A549 treated with AZD9567 at 1 μM for 4 hours (cell line): ENCODE data around the gene MACROD1. TPM values are rescaled to one million over a fixed set of nuclear protein-coding genes. Genes with fewer than 3 reads are reported as not detected.

Experiments used
- total RNA-seq: library from RNA; stranded (reverse); fragments of 200-300 nt; extraction: Qiagen RNA extraction; gene quantifications from 5 replicates; pipeline ENCODE4 v1.2.3, GENCODE V29; 2022; ENCODE audit not compliant: insufficient read depth

The MACROD1 gene, protein sequence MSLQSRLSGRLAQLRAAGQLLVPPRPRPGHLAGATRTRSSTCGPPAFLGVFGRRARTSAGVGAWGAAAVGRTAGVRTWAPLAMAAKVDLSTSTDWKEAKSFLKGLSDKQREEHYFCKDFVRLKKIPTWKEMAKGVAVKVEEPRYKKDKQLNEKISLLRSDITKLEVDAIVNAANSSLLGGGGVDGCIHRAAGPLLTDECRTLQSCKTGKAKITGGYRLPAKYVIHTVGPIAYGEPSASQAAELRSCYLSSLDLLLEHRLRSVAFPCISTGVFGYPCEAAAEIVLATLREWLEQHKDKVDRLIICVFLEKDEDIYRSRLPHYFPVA
- total RNA-seq: 8.5 to 16.1 TPM (median 13.2 TPM) in 5 replicates

GRCh38 chr11:64165842-64166635, at the start of gene MACROD1:
Gene MACROD1 (minus strand): TSS chr11:64166113. CDS start chr11:64165994, 119 bp downstream.

DNA sequence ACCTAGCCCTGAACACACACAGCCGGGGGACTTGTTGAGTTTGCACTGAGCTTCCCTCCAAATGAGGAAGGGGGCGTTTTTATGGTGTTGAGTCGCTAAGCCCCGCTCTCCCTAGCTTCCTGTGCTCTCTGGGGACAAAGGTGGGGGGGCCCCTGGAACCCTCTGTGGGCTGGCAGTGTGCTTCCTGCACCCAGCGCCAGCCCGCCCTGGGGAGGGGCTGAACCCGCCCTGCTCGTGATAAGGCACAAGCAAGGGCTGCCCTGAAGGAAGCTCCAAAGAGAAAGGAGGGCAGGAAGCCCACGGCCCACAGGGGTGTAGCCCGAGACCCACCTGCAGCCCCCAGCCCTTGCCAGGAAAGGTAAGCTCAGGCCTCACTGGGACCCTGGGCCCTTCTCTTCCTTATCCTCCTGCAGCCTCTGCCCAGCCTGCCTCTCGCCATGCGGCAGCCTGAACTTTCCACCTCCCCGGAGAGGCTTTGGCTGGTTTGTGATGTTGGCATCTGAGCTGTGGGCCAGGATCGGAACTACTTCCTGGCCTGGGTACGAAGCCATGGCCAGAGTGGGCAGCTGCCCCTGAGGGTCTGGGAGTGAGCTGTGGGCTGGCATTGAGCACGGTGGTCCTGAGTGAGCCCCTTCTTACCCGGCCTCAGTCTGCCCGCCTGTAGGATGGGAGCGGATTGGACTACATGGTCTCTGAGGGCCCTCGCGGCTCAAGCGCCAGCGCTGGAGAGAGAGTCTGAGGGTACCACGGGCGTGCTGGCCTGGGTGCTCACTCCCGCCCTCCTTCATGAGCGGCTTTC, 40.7 kb upstream of the MACROD1 start, which contains the start of gene FERMT3:
Gene FERMT3, plus strand, starts transcription at position 265 of the 799 bp plus-strand sequence. CDS start 644 bp downstream, outside the sequence.

DNA sequence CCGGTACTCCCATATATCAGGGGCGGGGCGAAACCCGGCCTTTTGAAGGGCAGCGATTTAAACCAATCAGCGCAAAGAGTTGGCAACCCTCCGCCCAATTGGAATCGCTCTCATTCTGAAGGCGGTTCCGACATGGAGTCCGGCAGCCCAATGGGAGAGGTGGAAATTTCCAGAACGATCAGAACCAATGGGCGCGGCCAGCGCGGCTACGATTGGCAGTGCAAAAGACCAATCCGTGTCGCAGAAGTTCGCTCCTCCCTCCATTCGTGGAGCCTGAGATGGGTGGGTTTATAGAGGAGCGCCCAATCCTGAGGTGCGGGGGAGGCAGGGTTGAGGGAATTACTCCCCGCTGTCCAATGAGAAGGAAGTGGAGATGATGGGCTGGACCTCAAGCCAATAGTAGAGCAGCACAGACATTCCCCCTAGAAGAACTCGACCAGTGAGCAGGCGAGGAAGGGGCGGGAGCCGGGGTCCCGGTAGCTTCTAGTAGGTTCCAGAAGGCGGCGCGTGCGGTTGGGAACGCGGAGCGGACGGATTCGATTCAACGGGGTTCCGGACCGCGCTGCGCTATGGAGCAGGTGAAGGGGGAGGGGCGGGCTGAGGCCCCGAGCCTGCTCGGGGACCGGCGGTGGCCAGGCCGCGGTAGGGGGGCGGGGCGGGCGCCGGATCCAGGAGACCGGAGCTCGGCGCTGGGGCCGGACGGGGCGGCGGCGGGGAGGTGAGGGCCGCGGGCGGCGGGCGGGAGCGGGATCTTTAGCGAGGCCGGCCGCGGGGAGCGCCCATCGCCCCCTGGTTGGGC, 20.0 kb upstream of the MACROD1 start, which contains the start of gene STIP1:
Gene STIP1, plus strand, starts transcription at position 479 of the 799 bp plus-strand sequence. Its CDS starts 91 bp downstream, at position 570.

GRCh38 chr11:64035576-64035975, 130.3 kb downstream of the MACROD1 start, which contains the start of gene FLRT1:
Gene FLRT1 (plus strand): TSS chr11:64035931. CDS start chr11:64116268, 80,337 bp downstream.

GRCh38 chr11:63986156-63986931, 179.6 kb downstream of the MACROD1 start, which contains the start of gene OTUB1:
Gene OTUB1 (plus strand): TSS chr11:63986438. CDS start chr11:63986457, 19 bp downstream.

DNA sequence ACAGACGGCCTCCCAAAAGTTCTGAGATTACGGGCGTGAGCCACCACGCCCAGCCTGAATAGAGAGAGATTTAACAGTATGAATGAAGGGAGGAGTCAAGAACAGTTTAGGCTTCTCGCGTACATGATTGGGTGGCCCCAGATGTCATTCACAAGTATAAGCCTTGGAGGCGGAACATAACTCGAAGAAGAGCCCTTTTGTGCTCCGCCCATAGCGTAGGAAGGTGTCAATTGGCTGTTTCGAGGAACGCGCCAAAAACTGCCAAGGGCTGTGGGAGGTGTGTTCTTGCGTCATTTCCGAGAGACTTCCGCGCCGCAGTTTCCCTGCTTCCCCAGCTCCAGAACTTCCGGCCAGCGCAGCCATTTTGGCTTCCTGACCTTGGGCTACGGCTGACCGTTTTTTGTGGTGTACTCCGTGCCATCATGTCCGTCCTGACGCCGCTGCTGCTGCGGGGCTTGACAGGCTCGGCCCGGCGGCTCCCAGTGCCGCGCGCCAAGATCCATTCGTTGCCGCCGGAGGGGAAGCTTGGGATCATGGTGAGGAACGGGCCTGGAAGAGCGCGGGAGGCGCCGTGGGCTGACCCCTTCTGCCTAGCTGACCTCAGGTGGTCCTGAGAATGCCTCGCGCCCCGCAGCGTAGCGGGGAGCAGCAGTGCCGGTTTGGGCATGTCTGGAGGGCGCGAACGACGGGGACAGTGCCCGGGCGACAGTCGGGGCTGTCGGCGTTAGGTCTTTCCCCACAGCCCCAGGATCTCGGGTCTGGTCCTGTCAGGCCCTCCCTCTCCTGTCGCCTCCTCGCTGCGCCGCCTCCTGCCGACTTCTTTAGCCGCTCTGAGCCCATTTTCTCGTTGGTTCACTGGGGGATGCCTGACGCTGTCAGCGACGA, 191.4 kb downstream of the MACROD1 start, which contains the start of gene COX8A:
Gene COX8A, plus strand, starts transcription at position 362 of the 885 bp plus-strand sequence. Its CDS starts 61 bp downstream, at position 423.

Other genes with a start within 250 kb of the MACROD1 start
- 0.65 to 1.1 TPM (median 0.97 TPM) in 4 of 5 replicates, not detected in the other for gene RCOR2, start 248.9 kb downstream of the MACROD1 start, total RNA-seq
- gene NAA40, start 227.1 kb downstream of the MACROD1 start, total RNA-seq: 13.4 to 20.7 TPM (median 15.7 TPM) in 5 replicates
- 748 to 1,110 TPM (median 1,029 TPM) in 5 replicates for gene COX8A, start 191.5 kb downstream of the MACROD1 start, total RNA-seq
- gene OTUB1, start 179.7 kb downstream of the MACROD1 start, total RNA-seq: 107 to 135 TPM (median 126 TPM) in 5 replicates
- gene FLRT1, start 130.2 kb downstream of the MACROD1 start, total RNA-seq: 0.03 to 0.07 TPM (median 0.04 TPM) in 4 of 5 replicates, not detected in the other
- gene STIP1, start 20.1 kb upstream of the MACROD1 start, total RNA-seq: 229 to 287 TPM (median 245 TPM) in 5 replicates
- 1.4 to 2.9 TPM (median 2.0 TPM) in 5 replicates for gene FERMT3, start 40.6 kb upstream of the MACROD1 start, total RNA-seq
- 24.4 to 28.3 TPM (median 27.7 TPM) in 5 replicates for gene TRPT1, start 60.1 kb upstream of the MACROD1 start, total RNA-seq
- gene NUDT22, start 60.2 kb upstream of the MACROD1 start, total RNA-seq: 29.9 to 44.8 TPM (median 41.7 TPM) in 5 replicates
- gene DNAJC4, start 64.4 kb upstream of the MACROD1 start, total RNA-seq: 12.2 to 24.2 TPM (median 21.8 TPM) in 5 replicates
- 30.4 to 51.7 TPM (median 47.5 TPM) in 5 replicates for gene VEGFB, start 68.5 kb upstream of the MACROD1 start, total RNA-seq
- gene FKBP2, start 75.0 kb upstream of the MACROD1 start, total RNA-seq: 107 to 137 TPM (median 134 TPM) in 5 replicates
- 166 to 357 TPM (median 343 TPM) in 5 replicates for gene PPP1R14B, start 80.8 kb upstream of the MACROD1 start, total RNA-seq
- gene PLCB3, start 85.4 kb upstream of the MACROD1 start, total RNA-seq: 17.3 to 27.6 TPM (median 22.8 TPM) in 5 replicates
- 70.3 to 90.3 TPM (median 89.3 TPM) in 5 replicates for gene BAD, start 118.6 kb upstream of the MACROD1 start, total RNA-seq
- 33.6 to 50.4 TPM (median 43.5 TPM) in 5 replicates for gene GPR137, start 119.7 kb upstream of the MACROD1 start, total RNA-seq
- gene KCNK4, start 125.2 kb upstream of the MACROD1 start, total RNA-seq: 0.05 to 0.19 TPM in 2 of 5 replicates, not detected in the others
- gene CATSPERZ, start 134.2 kb upstream of the MACROD1 start, total RNA-seq: 2.4 to 3.2 TPM (median 2.7 TPM) in 4 of 5 replicates, not detected in the other
- 38.4 to 59.5 TPM (median 56.3 TPM) in 5 replicates for gene ESRRA, start 139.4 kb upstream of the MACROD1 start, total RNA-seq
- 378 to 462 TPM (median 417 TPM) in 5 replicates for gene TRMT112, start 151.4 kb upstream of the MACROD1 start, total RNA-seq
- gene PRDX5, start 152.0 kb upstream of the MACROD1 start, total RNA-seq: 367 to 480 TPM (median 454 TPM) in 5 replicates
- gene CCDC88B, start 174.1 kb upstream of the MACROD1 start, total RNA-seq: 3.5 to 8.9 TPM (median 8.7 TPM) in 5 replicates
- 45.9 to 68.3 TPM (median 61.7 TPM) in 5 replicates for gene RPS6KA4, start 193.0 kb upstream of the MACROD1 start, total RNA-seq